DND-41 (cell line): Measurements from ENCODE around the gene TGFBR3L.

ENCODE experiments used
- ATAC-seq: fragments of 200-7000 bp; cut with Tn5 transposase; 3 replicates; pipeline ENCODE4 v1.9.1; 2021; ENCODE audit warnings: low read depth; ENCODE audit not compliant: insufficient read depth
- DNase-seq: peaks from one replicate; pipeline ENCODE4 v3.0.0-alpha.2; 2020
- H2AFZ ChIP-seq: 2 replicates; pipeline ENCODE4 v1.6.0; 2012; ENCODE audit warnings: low read depth, low read length
- H3K27ac ChIP-seq: 2 replicates; pipeline ENCODE4 v1.5.1; 2012; ENCODE audit warnings: low read length, inconsistent platforms
- H3K27me3 ChIP-seq: fragments of 200-600 bp; sonication (generic); 2 replicates; pipeline ENCODE4 v1.6.0; 2012; ENCODE audit warnings: low read length, mild to moderate bottlenecking, inconsistent platforms; ENCODE audit not compliant: insufficient read depth, poor library complexity
- H3K36me3 ChIP-seq: 2 replicates; pipeline ENCODE4 v1.5.1; 2012; ENCODE audit warnings: low read length, inconsistent platforms; ENCODE audit not compliant: insufficient read depth
- H3K4me1 ChIP-seq: 2 replicates; pipeline ENCODE4 v1.5.1; 2012; ENCODE audit warnings: mild to moderate bottlenecking, low read length; ENCODE audit not compliant: insufficient read depth
- H3K4me2 ChIP-seq: 2 replicates; pipeline ENCODE4 v1.6.0; 2012; ENCODE audit warnings: mild to moderate bottlenecking, moderate library complexity, low read length, inconsistent platforms; ENCODE audit not compliant: insufficient read depth
- H3K4me3 ChIP-seq, 2 experiments: fragments of 200-600 bp in 1 of 2; shearing (Covaris generic) in 1 of 2; 2 replicates each; pipeline ENCODE4 v1.5.1; 2012 to 2016; ENCODE audit warnings: inconsistent platforms in 2 of 2, low read length in 2 of 2, mild to moderate bottlenecking in 2 of 2, low read depth in 1 of 2, moderate library complexity in 1 of 2
- H3K79me2 ChIP-seq: 2 replicates; pipeline ENCODE4 v1.6.0; 2012; ENCODE audit warnings: low read length, inconsistent platforms; ENCODE audit not compliant: insufficient read depth
- H3K9ac ChIP-seq: 2 replicates; pipeline ENCODE4 v1.6.0; 2012; ENCODE audit warnings: low read depth, mild to moderate bottlenecking, inconsistent platforms, low read length, moderate library complexity
- H3K9me3 ChIP-seq: 2 replicates; pipeline ENCODE4 v1.5.1; 2012; ENCODE audit warnings: low read length, moderate library complexity, mild to moderate bottlenecking, inconsistent platforms; ENCODE audit not compliant: insufficient read depth, severe bottlenecking
- H4K20me1 ChIP-seq: 2 replicates; pipeline ENCODE4 v1.6.0; 2012; ENCODE audit warnings: low read length; ENCODE audit not compliant: insufficient read depth
- EZH2 ChIP-seq: IDR thresholded peaks from 3 replicates; pipeline ENCODE4 v1.6.1; 2012; ENCODE audit warnings: borderline replicate concordance, low read depth, mild to moderate bottlenecking, moderate library complexity, low read length, inconsistent platforms; ENCODE audit not compliant: severe bottlenecking
- TF ChIP-seq, protein P1 (sequence below): IDR thresholded peaks from 2 replicates; pipeline ENCODE4 v1.5.1; 2012; ENCODE audit warnings: borderline replicate concordance, low read length, moderate library complexity, mild to moderate bottlenecking; ENCODE audit not compliant: poor library complexity, severe bottlenecking; ENCODE audit errors: extremely low read depth

Gene TGFBR3L

GRCh38 chr19:7913652-7914051 is 978 bp upstream of the TGFBR3L start:
- DNase-seq = no peak
- Histone ChIP-seq H3K27ac (no peak overlapping the region), H4K20me1 (peaks cover 42% of the 10 kb centered on the region), H3K9me3 (no peaks in the 10 kb centered on the region), H3K36me3 (peaks cover 44% of the 10 kb centered on the region), H3K9ac (no peak overlapping the region), H3K4me3 (no peak overlapping the region), H3K27me3 (peaks cover 12% of the 10 kb centered on the region), H3K79me2 (peaks cover 11% of the 10 kb centered on the region), H3K4me1 (peaks cover 2% of the 10 kb centered on the region; the same call in 1 of the 2 replicates), H2AFZ (no peak overlapping the region), H3K4me2 (no peak overlapping the region)
- TF ChIP-seq, protein P1, sequence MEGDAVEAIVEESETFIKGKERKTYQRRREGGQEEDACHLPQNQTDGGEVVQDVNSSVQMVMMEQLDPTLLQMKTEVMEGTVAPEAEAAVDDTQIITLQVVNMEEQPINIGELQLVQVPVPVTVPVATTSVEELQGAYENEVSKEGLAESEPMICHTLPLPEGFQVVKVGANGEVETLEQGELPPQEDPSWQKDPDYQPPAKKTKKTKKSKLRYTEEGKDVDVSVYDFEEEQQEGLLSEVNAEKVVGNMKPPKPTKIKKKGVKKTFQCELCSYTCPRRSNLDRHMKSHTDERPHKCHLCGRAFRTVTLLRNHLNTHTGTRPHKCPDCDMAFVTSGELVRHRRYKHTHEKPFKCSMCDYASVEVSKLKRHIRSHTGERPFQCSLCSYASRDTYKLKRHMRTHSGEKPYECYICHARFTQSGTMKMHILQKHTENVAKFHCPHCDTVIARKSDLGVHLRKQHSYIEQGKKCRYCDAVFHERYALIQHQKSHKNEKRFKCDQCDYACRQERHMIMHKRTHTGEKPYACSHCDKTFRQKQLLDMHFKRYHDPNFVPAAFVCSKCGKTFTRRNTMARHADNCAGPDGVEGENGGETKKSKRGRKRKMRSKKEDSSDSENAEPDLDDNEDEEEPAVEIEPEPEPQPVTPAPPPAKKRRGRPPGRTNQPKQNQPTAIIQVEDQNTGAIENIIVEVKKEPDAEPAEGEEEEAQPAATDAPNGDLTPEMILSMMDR = no peak
- no peak for TF ChIP-seq EZH2
- no peak for ATAC-seq

- H3K27ac ChIP-seq = no peak overlapping the region
- H2AFZ ChIP-seq = no peak overlapping the region
- H3K4me1 ChIP-seq = peaks cover 7% of the 10 kb centered on the region
- no peaks in the 10 kb centered on the region for H3K9me3 ChIP-seq
- ATAC-seq (no peak), DNase-seq (no peak)
- peaks cover 38% of the 10 kb centered on the region for H4K20me1 ChIP-seq
- no peak overlapping the region for H3K4me3 ChIP-seq
- no peak overlapping the region for H3K9ac ChIP-seq
- TF ChIP-seq EZH2 = no peak
- TF ChIP-seq, protein P1 = no peak
- H3K79me2 ChIP-seq = peaks cover 7% of the 10 kb centered on the region; the same call in 1 of the 2 replicates
- peaks cover 12% of the 10 kb centered on the region for H3K27me3 ChIP-seq
- peaks cover 40% of the 10 kb centered on the region for H3K36me3 ChIP-seq
- H3K4me2 ChIP-seq = no peak overlapping the region
Observed at GRCh38 chr19:7914099-7914498, 531 bp upstream of the TGFBR3L start.

DNA sequence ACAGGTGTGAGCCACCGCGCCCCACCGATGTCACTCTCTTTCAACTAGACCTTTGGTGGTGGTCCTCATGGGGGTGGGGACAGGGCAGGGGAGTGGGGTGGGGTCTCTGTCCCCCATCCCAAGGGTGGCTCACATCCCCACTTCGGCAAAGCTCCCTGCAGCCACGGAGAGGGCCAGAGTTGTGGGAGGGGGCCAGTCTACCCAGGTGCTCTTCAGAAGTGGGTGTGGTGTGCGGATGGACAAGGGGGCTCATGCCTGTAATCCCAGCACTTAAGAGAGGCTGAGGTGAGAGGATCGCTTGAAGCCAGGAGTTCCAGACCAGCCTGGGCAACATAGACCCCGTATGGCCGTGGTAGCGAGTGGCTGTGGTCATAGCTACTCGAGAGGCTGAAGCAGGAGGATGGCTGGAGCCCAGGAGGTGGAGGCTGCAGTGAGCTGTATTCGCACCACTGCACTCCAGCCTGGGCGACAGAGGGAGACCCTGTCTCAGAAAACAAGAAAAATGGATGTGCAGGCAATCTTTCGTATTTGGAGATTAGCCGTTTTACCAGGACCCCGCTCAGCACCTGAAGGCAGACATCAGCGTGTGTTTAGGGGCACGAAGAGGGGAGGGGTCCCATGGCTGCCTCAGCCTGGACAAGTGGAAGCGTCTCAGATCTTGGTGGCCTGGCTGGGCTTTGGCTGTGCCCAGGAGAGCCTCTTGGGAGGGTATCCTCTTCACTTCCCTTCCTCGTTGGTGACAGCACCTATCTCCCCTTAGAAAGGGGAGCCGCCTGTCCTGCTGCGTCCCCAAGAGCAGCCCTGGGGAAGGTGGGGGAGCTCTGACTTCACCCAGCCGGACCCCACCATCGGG is 846 bp downstream of the TGFBR3L start:
- Histone ChIP-seq H4K20me1 (peaks cover 26% of the 10 kb centered on the region), H3K4me1 (peaks cover 17% of the 10 kb centered on the region), H3K36me3 (peaks cover 27% of the 10 kb centered on the region), H3K9ac (no peak overlapping the region), H2AFZ (no peak overlapping the region), H3K79me2 (no peaks in the 10 kb centered on the region), H3K4me2 (no peak overlapping the region), H3K4me3 (no peak overlapping the region), H3K9me3 (no peaks in the 10 kb centered on the region), H3K27ac (no peak overlapping the region), H3K27me3 (peaks cover 12% of the 10 kb centered on the region)
- DNase-seq (no peak), ATAC-seq (no peak)
- TF ChIP-seq, protein P1 = no peak
- TF ChIP-seq EZH2 = no peak
